ENCODE data around the gene LRRC52. TPM values are rescaled to one million over a fixed set of nuclear protein-coding genes. Genes with fewer than 3 reads are reported as not detected.

The LRRC52 gene
- total and polyA plus RNA-seq, 2 of the 13 experiments (the other 11 are each of a cell fraction or from before 2014, with no cell fraction given), result not detected

- TF ChIP-seq AFF4 (CRISPR knock-in tag; IDR thresholded peaks at IDR 0.05), result no peak
- TF ChIP-seq SALL1 (CRISPR knock-in tag; IDR thresholded peaks at IDR 0.05), result peak; percentile 72
- TF ChIP-seq EEA1 (CRISPR knock-in tag; IDR thresholded peaks at IDR 0.05; ENCODE audit: borderline replicate concordance), result no peak
- TF ChIP-seq NAIF1 (CRISPR knock-in tag; IDR thresholded peaks at IDR 0.05; ENCODE audit: borderline replicate concordance), result no peak
- TF ChIP-seq MXD4 (CRISPR knock-in tag; IDR thresholded peaks at IDR 0.05), result no peak
- TF ChIP-seq RORA (CRISPR knock-in tag; IDR thresholded peaks at IDR 0.05), result no peak
- TF ChIP-seq NONO (IDR thresholded peaks at IDR 0.05), result no peak
- no peak for TF ChIP-seq NONO (CRISPR knock-in tag; conservative IDR thresholded peaks at IDR 0.05)
- peak; percentile 95 for TF ChIP-seq RFX3 (CRISPR knock-in tag; IDR thresholded peaks at IDR 0.05)
- no peak for TF ChIP-seq ZNF496 (CRISPR knock-in tag; IDR thresholded peaks at IDR 0.05; ENCODE audit: insufficient replicate concordance)
Measured at GRCh38 chr1:165597883-165598675, 54.3 kb downstream of the LRRC52 start (continued).

Measured in HepG2 (cell line).